Keratinocyte (primary cell): ENCODE data around the gene AFG3L2. TPM values are rescaled to one million over a fixed set of nuclear protein-coding genes. Genes with fewer than 3 reads are reported as not detected.

Source experiments
- DNase-seq: peaks from one replicate; pipeline ENCODE4 v3.0.0-alpha.2; 2011; ENCODE audit warnings: low read depth, missing footprints, low spot score
- FAIRE-seq: peaks from 2 replicates; lab custom pipeline; 2011; peaks lifted over from hg19 to GRCh38; lab: Jason Lieb, UNC
- H2AFZ ChIP-seq: 2 replicates; pipeline ENCODE4 v1.6.0; 2012; ENCODE audit warnings: low read length, control low read depth, inconsistent platforms; ENCODE audit not compliant: control insufficient read depth
- H3K27ac ChIP-seq: 2 replicates; pipeline ENCODE4 v1.5.1; 2011; ENCODE audit warnings: low read length; ENCODE audit not compliant: control insufficient read depth, insufficient read depth
- H3K27me3 ChIP-seq: 3 replicates; pipeline ENCODE4 v1.6.0; 2011; ENCODE audit warnings: low read length; ENCODE audit not compliant: control insufficient read depth, insufficient read depth; ENCODE audit errors: extremely low read depth
- H3K36me3 ChIP-seq, 2 experiments: 2 replicates in 1 of 2; 3 replicates in 1 of 2; pipeline ENCODE4 v1.5.1; 2011; ENCODE audit warnings: low read length in 2 of 2, mild to moderate bottlenecking in 1 of 2; ENCODE audit not compliant: control insufficient read depth in 2 of 2, insufficient read depth in 2 of 2; ENCODE audit errors: extremely low read depth in 1 of 2
- H3K4me1 ChIP-seq: 3 replicates; pipeline ENCODE4 v1.5.1; 2011; ENCODE audit warnings: low read length; ENCODE audit not compliant: control insufficient read depth, insufficient read depth; ENCODE audit errors: extremely low read depth
- H3K4me2 ChIP-seq: 3 replicates; pipeline ENCODE4 v1.6.0; 2011; ENCODE audit warnings: low read depth, low read length; ENCODE audit not compliant: control insufficient read depth, insufficient read depth; ENCODE audit errors: extremely low read depth
- H3K4me3 ChIP-seq, 3 experiments: fragments of 200-600 bp in 1 of 3; sonication (generic) in 1 of 3; 2 replicates in 2 of 3; 3 replicates in 1 of 3; pipeline ENCODE4 v1.5.1; 2011 to 2016; ENCODE audit warnings: low read length in 3 of 3, mild to moderate bottlenecking in 3 of 3, control low read depth in 2 of 3, inconsistent platforms in 1 of 3, low read depth in 1 of 3, mixed read lengths in 1 of 3, mixed run types in 1 of 3, moderate library complexity in 1 of 3; ENCODE audit not compliant: control insufficient read depth in 2 of 3, insufficient read depth in 2 of 3; ENCODE audit errors: extremely low read depth in 1 of 3
- H3K79me2 ChIP-seq: 2 replicates; pipeline ENCODE4 v1.6.0; 2012; ENCODE audit warnings: low read length; ENCODE audit not compliant: control insufficient read depth, insufficient read depth
- H3K9ac ChIP-seq: 3 replicates; pipeline ENCODE4 v1.6.0; 2011; ENCODE audit warnings: low read length; ENCODE audit not compliant: control insufficient read depth, insufficient read depth; ENCODE audit errors: extremely low read depth
- H3K9me1 ChIP-seq: 3 replicates; pipeline ENCODE4 v1.6.0; 2011; ENCODE audit warnings: low read length; ENCODE audit not compliant: control insufficient read depth, insufficient read depth; ENCODE audit errors: extremely low read depth
- H3K9me3 ChIP-seq: 2 replicates; pipeline ENCODE4 v1.5.1; 2012; ENCODE audit warnings: low read depth, low read length; ENCODE audit not compliant: control insufficient read depth
- H4K20me1 ChIP-seq: 3 replicates; pipeline ENCODE4 v1.6.0; 2011; ENCODE audit warnings: low read length; ENCODE audit not compliant: control insufficient read depth, insufficient read depth; ENCODE audit errors: extremely low read depth
- CTCF ChIP-seq, 3 experiments: IDR thresholded peaks in 1 of 3; conservative IDR thresholded peaks in 1 of 3; optimal IDR thresholded peaks in 1 of 3; 2 replicates in 2 of 3; 3 replicates in 1 of 3; pipeline versions ENCODE3 to v1.5.1; 2011; ENCODE audit warnings: low read length in 3 of 3, mild to moderate bottlenecking in 3 of 3, moderate library complexity in 2 of 3, control low read depth in 1 of 3, inconsistent platforms in 1 of 3; ENCODE audit not compliant: insufficient read depth in 2 of 3; ENCODE audit errors: extremely low read depth in 1 of 3
- EZH2 ChIP-seq: IDR thresholded peaks from one replicate; pipeline ENCODE4 v1.6.1; 2012; ENCODE audit warnings: inconsistent platforms, mild to moderate bottlenecking, low read length, moderate library complexity
- dilution Hi-C: fragments of 300-500 bp; cut with MboI; formaldehyde crosslinking; loops from one replicate; pipeline ENCODE4 v1.7.0; 2020; ENCODE audit warnings: low sequenced_read_pairs; ENCODE audit not compliant: extremely low pct_ligation_motif_present
- polyA plus RNA-seq, 5 experiments: library from polyadenylated mRNA; depleted of rRNA in 3 of 5; stranded (reverse) in 3 of 5; stranded (forward) in 1 of 5; unstranded in 1 of 5; fragments of >200 nt; gene quantifications; 1 replicate in 1 of 5; 2 replicates in 3 of 5; 3 replicates in 1 of 5; pipeline versions ENCODE4 v1.2.1 to v1.2.3, GENCODE V29; 2011 to 2012; ENCODE audit warnings: missing spikeins in 2 of 5, low read depth in 1 of 5, low replicate concordance in 1 of 5

AFG3L2 gene
- polyA plus RNA-seq, 1 donor (not counting 4 experiments of a cell fraction or from before 2014, with no cell fraction given), result 47.5 TPM

- no peak for FAIRE-seq
- H3K36me3 ChIP-seq, result peaks cover 13 to 30% of the 10 kb centered on the region in 2 experiments
- no peaks in the 10 kb centered on the region for H3K4me1 ChIP-seq
- no peak overlapping the region for H3K4me3 ChIP-seq
- H3K9me1 ChIP-seq, result no peaks in the 10 kb centered on the region
- no peaks in the 10 kb centered on the region for H3K79me2 ChIP-seq
- H3K9me3 ChIP-seq, result no peaks in the 10 kb centered on the region
- H3K27ac ChIP-seq, result no peak overlapping the region
- no peak overlapping the region for H3K9ac ChIP-seq
- TF ChIP-seq EZH2 (no peak), CTCF (optimal IDR thresholded peaks at IDR 0.05 in 1 of 3, IDR thresholded peaks at IDR 0.05 in 1 of 3, conservative IDR thresholded peaks at IDR 0.05 in 1 of 3; ENCODE audit: extremely low read depth in 1 of 3, insufficient read depth in 2 of 3, low read length in 3 of 3) (no peak)
- H4K20me1 ChIP-seq, result no peaks in the 10 kb centered on the region
- H2AFZ ChIP-seq, result no peak overlapping the region
- dilution Hi-C loops, result no loop called here
- H3K4me2 ChIP-seq, result no peak overlapping the region
- DNase-seq, result no peak
- H3K27me3 ChIP-seq, result no peaks in the 10 kb centered on the region
Measured at GRCh38 chr18:12352188-12352587, 24.8 kb downstream of the AFG3L2 start.

- Histone ChIP-seq H3K4me3 (no peak overlapping the region), H3K9ac (no peak overlapping the region), H3K27ac (no peak overlapping the region), H3K9me1 (no peaks in the 10 kb centered on the region), H2AFZ (no peak overlapping the region), H3K36me3 (peaks cover 35 to 39% of the 10 kb centered on the region in 2 experiments), H3K4me2 (no peak overlapping the region), H3K79me2 (no peaks in the 10 kb centered on the region), H4K20me1 (peaks cover 3% of the 10 kb centered on the region), H3K4me1 (no peaks in the 10 kb centered on the region), H3K9me3 (no peaks in the 10 kb centered on the region), H3K27me3 (no peaks in the 10 kb centered on the region)
- FAIRE-seq (no peak), DNase-seq (no peak)
- TF ChIP-seq CTCF (optimal IDR thresholded peaks at IDR 0.05 in 1 of 3, IDR thresholded peaks at IDR 0.05 in 1 of 3, conservative IDR thresholded peaks at IDR 0.05 in 1 of 3; ENCODE audit: extremely low read depth in 1 of 3, insufficient read depth in 2 of 3, low read length in 3 of 3), result no peak
- TF ChIP-seq EZH2, result no peak
- dilution Hi-C loops, result no loop called here
Measured at GRCh38 chr18:12347895-12348294, 29.1 kb downstream of the AFG3L2 start.
